Dedifferentiated amniotic fluid mesenchymal stem cell (primary cell): ENCODE data around the gene TTLL11.
"Not testable (repeated sequence)": the region's sequence is repeated elsewhere in the genome, so short reads cannot be mapped to it uniquely, and the experiment has no call there.

Experiments used
- DNase-seq: peaks from one replicate; pipeline ENCODE4 v3.0.0-alpha.2; 2016; ENCODE audit errors: extremely low spot score

TTLL11 gene

GRCh38 chr9:122080986-122081385, 12.1 kb downstream of the TTLL11 start:
- no peak for DNase-seq

DNA sequence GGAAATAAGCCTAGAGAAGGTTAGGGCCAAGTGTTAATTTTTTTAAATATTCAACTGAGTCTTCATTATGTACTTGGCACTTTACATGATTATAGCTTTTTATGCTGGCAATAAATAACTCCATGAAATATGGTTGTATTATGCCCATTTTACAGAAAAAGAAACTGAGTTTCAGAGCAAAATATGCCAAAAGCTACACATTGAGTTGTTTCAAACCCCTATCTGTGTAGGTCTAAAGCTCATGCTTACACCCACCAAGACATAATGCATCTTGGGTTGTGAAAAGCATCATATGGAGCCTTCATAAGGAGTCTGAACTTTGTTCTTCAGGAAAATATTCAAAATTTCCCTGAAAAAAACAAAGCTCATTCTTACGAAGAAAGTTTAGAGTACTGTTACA, 14.6 kb downstream of the TTLL11 start:
- DNase-seq = no peak

- no peak for DNase-seq
These were observed 16.3 kb downstream of the TTLL11 start for GRCh38 chr9:122076773-122077172.

DNA sequence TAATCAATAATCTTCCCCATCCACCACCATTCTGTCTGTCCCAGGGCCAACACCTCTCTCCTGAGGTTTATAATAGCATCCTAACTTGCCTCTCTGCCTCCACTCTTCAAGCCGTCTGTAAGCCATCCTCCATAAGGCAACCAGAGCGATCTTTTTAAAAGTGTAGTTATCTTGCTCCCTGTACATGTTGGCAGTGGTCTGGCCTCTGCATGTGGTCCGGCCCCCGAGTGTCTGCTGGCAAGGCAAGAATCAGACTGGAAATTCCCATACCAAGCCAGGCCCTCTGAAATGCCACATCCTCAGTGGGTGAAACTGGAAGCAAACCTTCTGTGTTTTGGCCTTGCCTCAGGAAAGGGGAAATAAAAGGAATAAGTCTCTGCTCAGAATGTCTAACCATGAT, 17.0 kb downstream of the TTLL11 start:
- DNase-seq = no peak

DNA sequence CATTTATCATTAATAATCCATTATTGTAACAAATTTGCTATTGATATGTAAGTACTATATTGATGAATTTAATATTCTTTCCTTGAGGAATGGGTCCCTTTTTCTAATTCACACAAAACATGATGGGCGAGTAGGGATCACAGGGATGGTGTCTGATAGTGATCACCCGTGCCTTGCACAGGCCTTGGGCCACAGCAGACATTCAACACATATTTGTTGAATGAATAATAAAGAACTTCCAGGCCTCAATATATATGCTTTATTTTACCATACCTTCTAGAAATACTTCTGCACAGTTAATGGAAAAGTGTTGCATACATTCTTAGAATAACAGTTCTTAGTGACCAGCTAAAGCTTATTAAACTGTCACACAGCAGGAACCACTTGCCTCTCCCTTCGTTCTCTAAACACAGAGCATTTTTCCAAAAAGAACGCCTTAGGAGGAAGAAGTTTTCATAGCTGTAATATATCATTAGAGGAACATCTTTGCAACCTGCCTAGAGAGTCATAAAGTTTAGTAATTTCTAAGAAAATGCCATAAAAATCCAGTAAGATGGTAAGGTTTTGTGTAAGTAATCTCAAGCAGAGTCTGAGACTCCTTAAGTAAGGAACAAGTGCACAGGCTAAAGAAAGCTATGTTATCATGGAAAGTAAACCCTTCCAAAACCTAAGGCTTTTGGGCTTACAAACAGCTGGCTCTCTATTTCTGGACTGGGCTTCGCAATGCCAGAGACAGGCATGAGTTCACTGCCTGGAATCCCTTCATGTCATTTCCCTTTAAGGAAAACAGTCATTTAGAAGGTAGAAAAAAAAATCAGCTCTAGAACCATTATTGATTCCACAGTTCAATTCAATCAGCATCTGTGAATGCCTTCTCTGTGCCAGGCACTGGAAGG, 17.7 kb downstream of the TTLL11 start:
- DNase-seq = no peak

DNA sequence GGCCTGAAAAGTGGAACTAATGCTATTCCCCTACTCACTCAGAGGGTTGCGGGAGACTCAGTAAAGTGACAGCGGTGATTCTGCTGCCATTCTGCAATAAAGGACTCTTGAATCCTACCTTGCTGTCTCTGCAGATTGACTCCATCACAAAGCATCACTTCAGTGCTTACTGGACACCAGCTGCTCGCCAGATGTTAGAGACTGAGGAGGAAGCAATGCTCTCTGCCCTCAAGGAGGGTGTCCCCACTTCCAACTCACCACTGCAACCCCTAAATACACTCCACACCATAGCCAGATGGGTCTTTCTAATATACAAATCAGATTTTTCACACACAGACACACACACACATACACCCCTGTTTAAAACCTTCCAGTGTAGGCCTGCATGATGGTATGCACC, 21.4 kb downstream of the TTLL11 start:
- DNase-seq = no peak

DNA sequence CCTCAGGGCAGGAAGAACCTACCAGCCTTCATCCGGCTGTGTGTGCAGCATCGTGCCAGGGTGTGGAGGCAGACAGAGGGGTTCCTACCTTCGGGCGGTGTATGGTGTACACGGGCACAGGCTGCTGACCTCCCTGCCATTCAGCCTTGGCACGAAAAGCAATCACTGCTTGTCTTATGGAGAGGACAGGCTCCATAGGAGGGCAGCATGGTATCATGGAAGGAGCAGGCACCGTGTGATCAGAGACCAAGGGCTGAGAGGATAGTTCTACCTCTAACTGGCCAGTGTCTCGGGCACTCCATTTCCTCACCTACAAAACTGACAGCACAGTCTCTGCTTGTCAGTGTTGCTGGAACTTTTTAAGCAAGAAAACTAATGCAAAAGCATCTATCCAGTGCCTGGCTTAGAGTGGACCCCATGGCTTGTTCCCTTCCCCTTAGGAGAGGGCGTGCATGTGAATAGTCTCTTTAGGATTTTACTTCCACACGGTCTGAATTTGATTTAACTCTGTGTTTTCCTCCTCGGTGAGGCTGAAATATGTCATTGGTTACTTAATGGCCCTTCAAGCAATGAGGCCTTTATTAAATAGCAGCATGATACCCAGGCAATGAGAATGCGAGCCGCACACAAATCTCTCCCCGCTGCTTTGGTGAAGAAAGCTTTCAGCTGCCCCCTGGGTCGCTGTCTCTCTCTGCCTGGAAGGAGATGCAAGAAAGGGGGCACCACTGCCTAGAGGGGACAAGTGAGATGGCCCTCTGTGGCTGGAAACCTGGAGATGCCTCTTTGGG, 22.2 kb downstream of the TTLL11 start:
- no peak for DNase-seq

- not testable (repeated sequence) for DNase-seq
These were observed 26.4 kb downstream of the TTLL11 start for GRCh38 chr9:122066680-122067079.

GRCh38 chr9:122065923-122066629, 27.0 kb downstream of the TTLL11 start:
- DNase-seq = no peak

DNA sequence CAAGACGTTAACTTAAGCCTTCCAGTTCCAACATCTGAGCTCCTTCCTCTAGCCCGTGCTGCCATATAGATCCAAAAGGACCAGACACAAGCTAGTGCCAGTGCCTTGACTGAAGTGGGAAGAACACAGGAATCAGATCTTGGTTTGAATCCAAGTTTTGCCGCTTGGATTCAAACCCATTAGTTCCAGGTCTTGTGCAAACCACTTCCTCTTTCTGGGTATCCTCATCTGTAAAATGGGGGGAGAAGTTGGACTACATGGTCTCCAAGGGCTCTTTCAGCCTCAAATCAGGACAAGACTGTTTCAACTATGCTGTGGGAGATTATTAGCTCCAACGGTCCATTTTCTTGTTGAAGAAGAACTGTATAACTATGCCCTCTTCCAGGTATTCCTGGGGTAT, 32.6 kb downstream of the TTLL11 start:
- no peak for DNase-seq

GRCh38 chr9:122059955-122060324, 33.2 kb downstream of the TTLL11 start:
- DNase-seq = no peak

DNA sequence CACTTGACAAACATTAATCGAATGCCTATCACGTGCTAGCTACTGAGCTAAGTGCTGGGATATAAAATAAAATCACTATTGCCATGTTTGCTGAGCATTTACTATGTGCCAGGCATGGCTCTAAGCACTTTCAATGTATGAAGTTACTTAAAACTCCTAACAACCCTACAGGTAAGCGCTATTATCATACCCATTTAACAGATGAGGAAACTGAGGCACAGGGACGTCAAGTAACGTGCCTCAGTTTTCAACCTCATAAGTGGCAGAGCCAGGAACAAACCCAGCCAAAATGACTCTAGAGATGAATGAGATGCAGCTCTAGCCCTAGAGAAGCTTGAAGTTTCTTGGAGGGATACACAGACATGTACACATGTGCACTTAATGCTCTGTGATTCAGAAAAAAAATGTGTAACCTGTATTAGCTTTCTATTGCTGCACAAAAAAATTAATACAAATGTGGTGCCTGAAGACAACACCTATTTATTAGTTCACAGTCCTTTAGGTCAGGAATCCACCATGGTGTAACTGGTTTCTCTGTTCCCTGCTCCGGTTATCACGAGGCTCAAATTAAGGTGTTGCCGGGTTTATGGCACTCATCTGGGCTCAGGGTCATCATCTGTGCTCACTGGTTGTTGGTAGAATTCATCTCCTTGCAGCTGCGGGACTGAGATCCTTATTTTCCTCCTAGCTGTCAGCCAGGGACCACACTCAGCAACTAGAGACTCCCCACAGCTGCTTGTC, 33.7 kb downstream of the TTLL11 start:
- no peak for DNase-seq

GRCh38 chr9:122058709-122059108, 34.4 kb downstream of the TTLL11 start:
- DNase-seq = no peak

GRCh38 chr9:122058051-122058450, 35.1 kb downstream of the TTLL11 start:
- no peak for DNase-seq

- DNase-seq = no peak
These were observed 35.9 kb downstream of the TTLL11 start for GRCh38 chr9:122057211-122057610.

DNA sequence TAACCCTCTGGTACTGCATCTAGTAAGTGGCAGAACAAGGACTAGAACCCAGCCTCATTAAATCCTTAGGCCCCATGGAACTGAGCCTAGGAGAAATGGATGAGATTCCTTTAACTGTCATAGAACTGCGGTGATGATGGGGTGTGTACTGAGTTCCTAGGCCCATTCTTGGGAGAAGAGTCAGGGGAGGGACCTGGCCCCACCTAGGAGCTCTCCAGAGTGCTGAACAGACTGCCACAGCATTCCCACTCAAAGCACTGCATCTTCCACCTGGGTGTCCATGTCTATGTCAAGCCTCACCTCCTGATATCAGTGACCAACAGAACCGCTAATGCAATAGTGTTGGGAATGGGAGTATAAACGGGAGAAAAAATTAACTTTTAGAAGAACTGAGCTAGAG, 36.6 kb downstream of the TTLL11 start:
- no peak for DNase-seq

DNA sequence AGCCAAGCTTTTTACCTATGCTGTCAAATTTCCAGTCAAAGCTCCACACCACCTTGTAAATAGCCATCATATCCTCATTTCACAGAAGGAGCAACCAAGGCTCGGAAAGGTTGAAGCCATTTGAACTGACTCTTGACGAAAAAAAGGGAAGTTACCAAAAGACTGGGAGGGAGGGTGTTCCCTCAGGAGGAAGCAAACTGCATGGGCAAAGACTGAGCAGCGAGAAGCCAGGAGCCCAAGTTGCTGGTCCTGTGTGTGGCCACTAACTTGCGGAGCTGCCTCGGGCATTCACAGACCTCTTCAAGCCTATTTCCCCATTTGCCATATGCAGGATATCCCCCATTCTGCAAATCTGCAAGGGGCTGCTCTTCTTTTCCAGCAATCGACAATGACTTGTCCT, 37.4 kb downstream of the TTLL11 start:
- no peak for DNase-seq

GRCh38 chr9:122053567-122054350, 39.3 kb downstream of the TTLL11 start:
- DNase-seq = no peak

DNA sequence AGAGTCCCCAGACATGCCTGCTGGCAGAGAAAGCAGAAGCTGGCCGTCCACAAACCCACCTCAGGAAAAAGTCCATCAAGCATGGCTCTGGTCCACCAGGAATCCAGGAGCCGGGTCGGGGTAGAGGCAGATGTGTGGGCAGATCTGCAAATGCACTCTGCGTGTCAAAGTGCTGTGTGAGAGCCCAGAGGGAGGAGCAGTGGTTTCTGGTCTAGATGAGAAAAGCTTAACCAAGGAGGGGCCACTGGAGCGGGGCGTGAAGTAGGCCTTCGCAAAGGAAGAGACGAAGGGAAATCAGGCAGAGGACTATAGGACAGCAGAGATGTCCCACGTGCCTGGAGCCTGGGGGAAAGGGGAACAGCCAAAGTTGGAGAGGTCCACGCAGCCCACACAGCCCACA, 40.0 kb downstream of the TTLL11 start:
- no peak for DNase-seq

- no peak for DNase-seq
These were observed 41.5 kb downstream of the TTLL11 start for GRCh38 chr9:122051351-122052321.
